ENCODE measurements around the gene AP3B1. TPM values are rescaled to one million over a fixed set of nuclear protein-coding genes. Genes with fewer than 3 reads are reported as not detected.
"Not testable (repeated sequence)": the region's sequence is repeated elsewhere in the genome, so short reads cannot be mapped to it uniquely, and the experiment has no call there.

AP3B1 gene
- total RNA-seq, 1 experiment from 2014 or later, result 41.8 TPM

DNA sequence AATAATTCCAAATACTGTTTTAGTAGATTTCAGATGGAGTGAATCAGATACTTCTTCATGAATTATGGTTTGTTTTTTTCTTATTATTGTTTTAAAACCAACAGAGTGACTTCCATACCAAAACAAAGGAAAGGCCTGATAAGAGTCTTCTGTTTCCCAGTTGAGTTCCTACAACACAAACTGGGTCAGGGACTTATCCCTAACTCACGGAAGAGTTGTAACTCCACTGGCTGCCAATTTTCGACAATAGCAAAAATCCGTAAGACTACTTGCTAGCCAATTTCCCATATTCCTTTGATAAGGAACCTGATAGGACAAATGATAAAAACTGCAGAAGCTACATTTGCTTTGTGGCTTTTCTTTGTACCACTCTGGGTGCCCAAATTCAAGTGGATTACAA, 219.2 kb downstream of the AP3B1 start:
- H3K36me3 Mint-ChIP-seq (ENCODE audit: insufficient read depth in 1 of 3, low read depth in 3 of 3), result peaks cover 7 to 23% (median 11%) of the 10 kb centered on the region in 3 experiments
- no peak overlapping the region for H3K4me2 ChIP-seq (ENCODE audit: insufficient read depth, insufficient read length, low read length)
- WGBS (ENCODE audit: extremely low coverage, insufficient read length, low lambda C conversion rate), result no CpG with 5 or more reads among the region's 3 CpGs
- no peak overlapping the region for H3K14ac ChIP-seq (ENCODE audit: insufficient read depth, low read length)
- H3K27ac Mint-ChIP-seq, result no peak overlapping the region; a peak in 1 of 7 replicates
- no peak overlapping the region for H3K9ac ChIP-seq (ENCODE audit: extremely low read depth, insufficient read length, low read length)
- peaks cover 0 to 6% of the 10 kb centered on the region in 2 experiments; a peak in 3 of 5 replicates for H3K9me3 Mint-ChIP-seq
- no peak overlapping the region for H2BK20ac ChIP-seq (ENCODE audit: low read depth, low read length, poor library complexity, severe bottlenecking)
- H3K9me3 ChIP-seq (ENCODE audit: control insufficient read depth, low read depth, low read length), result no peaks in the 10 kb centered on the region
- H3K56ac ChIP-seq (ENCODE audit: insufficient read length, low read depth, low read length), result no peak overlapping the region
- H2BK120ac ChIP-seq (ENCODE audit: low read depth, low read length, poor library complexity, severe bottlenecking), result no peak overlapping the region
- H4K8ac ChIP-seq (replicated peaks; ENCODE audit: insufficient read length, low read depth, low read length), result no peak overlapping the region
- no peaks in the 10 kb centered on the region for H4K20me1 ChIP-seq (ENCODE audit: control insufficient read depth, insufficient read depth, insufficient read length)
- no peak for DNase-seq
- H3K79me2 ChIP-seq (ENCODE audit: insufficient read depth, low read length), result no peaks in the 10 kb centered on the region
- H3K27me3 ChIP-seq (ENCODE audit: insufficient read depth, low read length), result no peaks in the 10 kb centered on the region
- H2BK12ac ChIP-seq (ENCODE audit: insufficient read length, low read depth, low read length), result no peak overlapping the region
- H3K4me3 Mint-ChIP-seq, result no peak overlapping the region
- H3K27me3 Mint-ChIP-seq (ENCODE audit: low read depth), result no peaks in the 10 kb centered on the region
- H3T11ph ChIP-seq (ENCODE audit: low read length), result no peak overlapping the region
- no peak overlapping the region for H2BK5ac ChIP-seq (ENCODE audit: insufficient read length, low read length)
- H4K5ac ChIP-seq (ENCODE audit: insufficient read length, low read depth, low read length), result no peak overlapping the region
- no peak overlapping the region for H2AFZ ChIP-seq (ENCODE audit: low read length)
- no peak overlapping the region for H2BK15ac ChIP-seq (ENCODE audit: low read depth, low read length)
- no peak for TF ChIP-seq CTCF (conservative IDR thresholded peaks at IDR 0.05)
- H3K4ac ChIP-seq (ENCODE audit: low read depth, low read length), result no peak overlapping the region
- H3K79me1 ChIP-seq (ENCODE audit: insufficient read depth, low read depth, low read length, poor library complexity, severe bottlenecking), result no peaks in the 10 kb centered on the region
- H4K91ac ChIP-seq (ENCODE audit: insufficient read length, low read depth, low read length), result no peak overlapping the region
- H2AK5ac ChIP-seq (ENCODE audit: insufficient read length, low read length), result no peak overlapping the region
- no peaks in the 10 kb centered on the region for H3K23me2 ChIP-seq (ENCODE audit: insufficient read length, low read depth, low read length, poor library complexity, severe bottlenecking)
- no peak overlapping the region for H3K18ac ChIP-seq (ENCODE audit: insufficient read length, low read depth, low read length)
- no peak overlapping the region for H3K27ac ChIP-seq (ENCODE audit: insufficient read length, low read depth, low read length)
- no peak overlapping the region for H3K23ac ChIP-seq (ENCODE audit: insufficient read length, low read depth, low read length)
- peaks cover 5% of the 10 kb centered on the region; the same call in 1 of the 2 replicates for H3K4me1 ChIP-seq (ENCODE audit: insufficient read depth, low read length)
- H3K4me1 Mint-ChIP-seq, result peaks cover 12% of the 10 kb centered on the region in 2 experiments

DNA sequence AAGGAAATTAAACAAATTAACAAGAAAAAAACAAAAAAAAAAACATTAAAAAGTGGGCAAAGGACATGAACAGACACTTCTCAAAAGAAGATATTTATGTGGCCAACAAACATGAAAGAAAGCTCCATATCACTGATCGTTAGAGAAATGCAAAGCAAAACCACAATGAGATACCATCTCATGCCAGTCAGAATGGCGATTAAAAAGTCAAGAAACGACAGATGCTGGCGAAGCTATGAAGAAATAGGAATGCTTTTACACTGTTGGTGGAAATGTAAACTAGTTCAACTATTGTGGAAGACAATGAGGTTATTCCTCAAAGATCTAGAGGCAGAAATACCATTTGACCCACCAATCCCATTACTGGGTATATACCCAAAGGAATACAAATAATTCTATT, 223.8 kb downstream of the AP3B1 start:
- H4K20me1 ChIP-seq (ENCODE audit: control insufficient read depth, insufficient read depth, insufficient read length); H2AK5ac ChIP-seq (ENCODE audit: insufficient read length, low read length); H3K18ac ChIP-seq (ENCODE audit: insufficient read length, low read depth, low read length); H2BK120ac ChIP-seq (ENCODE audit: low read depth, low read length, poor library complexity, severe bottlenecking); H3K27ac Mint-ChIP-seq; H3T11ph ChIP-seq (ENCODE audit: low read length); H3K79me1 ChIP-seq (ENCODE audit: insufficient read depth, low read depth, low read length, poor library complexity, severe bottlenecking); H3K79me2 ChIP-seq (ENCODE audit: insufficient read depth, low read length); H3K4ac ChIP-seq (ENCODE audit: low read depth, low read length); H2BK5ac ChIP-seq (ENCODE audit: insufficient read length, low read length); H3K4me1 ChIP-seq (ENCODE audit: insufficient read depth, low read length); H4K91ac ChIP-seq (ENCODE audit: insufficient read length, low read depth, low read length); H3K14ac ChIP-seq (ENCODE audit: insufficient read depth, low read length); H2BK15ac ChIP-seq (ENCODE audit: low read depth, low read length); H3K4me3 Mint-ChIP-seq; H3K4me2 ChIP-seq (ENCODE audit: insufficient read depth, insufficient read length, low read length); H3K56ac ChIP-seq (ENCODE audit: insufficient read length, low read depth, low read length); H3K23ac ChIP-seq (ENCODE audit: insufficient read length, low read depth, low read length); H3K9ac ChIP-seq (ENCODE audit: extremely low read depth, insufficient read length, low read length); H3K4me1 Mint-ChIP-seq; H2BK20ac ChIP-seq (ENCODE audit: low read depth, low read length, poor library complexity, severe bottlenecking); H4K5ac ChIP-seq (ENCODE audit: insufficient read length, low read depth, low read length); H2AFZ ChIP-seq (ENCODE audit: low read length); H3K27ac ChIP-seq (ENCODE audit: insufficient read length, low read depth, low read length); H3K27me3 Mint-ChIP-seq (ENCODE audit: low read depth); H3K23me2 ChIP-seq (ENCODE audit: insufficient read length, low read depth, low read length, poor library complexity, severe bottlenecking); H3K27me3 ChIP-seq (ENCODE audit: insufficient read depth, low read length); H4K8ac ChIP-seq (replicated peaks; ENCODE audit: insufficient read length, low read depth, low read length); H3K9me3 ChIP-seq (ENCODE audit: control insufficient read depth, low read depth, low read length); DNase-seq; H2BK12ac ChIP-seq (ENCODE audit: insufficient read length, low read depth, low read length): not testable (repeated sequence)
- Mint-ChIP-seq H3K9me3 (peaks cover 23 to 26% of the 10 kb centered on the region in 2 experiments), H3K36me3 (ENCODE audit: insufficient read depth in 1 of 3, low read depth in 3 of 3) (peaks cover 29 to 32% (median 32%) of the 10 kb centered on the region in 3 experiments)
- no CpG with 5 or more reads among the region's 4 CpGs for WGBS (ENCODE audit: extremely low coverage, insufficient read length, low lambda C conversion rate)

Data from H9 (cell line).